Measurements from ENCODE around the gene BPIFB6. TPM values are rescaled to one million over a fixed set of nuclear protein-coding genes. Genes with fewer than 3 reads are reported as not detected.

The BPIFB6 gene
- total RNA-seq, 4 donors from 2014 or later: not detected

DNA sequence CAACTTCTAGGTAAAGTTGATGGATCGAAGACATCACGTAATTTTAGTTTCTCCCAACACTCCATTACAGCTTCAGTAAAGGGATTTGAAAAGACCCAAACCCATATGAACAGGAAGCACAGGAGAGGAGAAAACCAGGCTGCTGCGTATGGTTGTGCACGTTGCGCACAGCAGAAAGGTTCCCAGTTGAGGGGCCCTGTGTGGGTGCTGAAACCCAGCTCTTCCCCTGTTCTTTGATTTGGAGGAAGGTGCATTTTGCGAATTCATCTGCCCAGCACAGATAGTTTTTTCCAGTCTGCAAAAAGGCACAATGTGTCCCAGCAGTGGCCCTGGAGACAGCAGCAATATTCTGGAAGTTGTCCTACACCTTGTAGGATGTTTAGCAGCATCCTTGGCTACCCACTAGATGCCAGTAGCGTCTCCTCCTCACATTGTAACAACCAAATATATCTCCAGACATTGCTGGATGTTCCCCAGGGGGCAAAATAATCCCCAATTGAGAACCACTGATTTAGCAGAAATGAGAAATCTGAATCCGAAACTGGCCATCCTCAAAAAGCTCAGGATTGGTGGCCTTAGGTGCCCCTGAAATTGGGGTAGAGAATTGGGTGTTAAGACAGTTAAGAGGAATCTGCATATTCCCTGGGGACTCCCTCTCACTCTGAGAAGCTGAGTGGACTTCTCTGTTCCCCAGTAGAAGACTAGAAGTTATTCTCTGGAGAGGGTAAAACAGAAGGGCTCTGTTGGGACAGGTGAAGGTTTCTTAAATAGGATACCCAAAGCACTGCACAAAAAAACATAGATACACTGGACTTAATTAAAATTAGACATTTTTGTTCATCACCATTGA lies 39.4 kb upstream of the BPIFB6 start:
- TF ChIP-seq, protein P1, sequence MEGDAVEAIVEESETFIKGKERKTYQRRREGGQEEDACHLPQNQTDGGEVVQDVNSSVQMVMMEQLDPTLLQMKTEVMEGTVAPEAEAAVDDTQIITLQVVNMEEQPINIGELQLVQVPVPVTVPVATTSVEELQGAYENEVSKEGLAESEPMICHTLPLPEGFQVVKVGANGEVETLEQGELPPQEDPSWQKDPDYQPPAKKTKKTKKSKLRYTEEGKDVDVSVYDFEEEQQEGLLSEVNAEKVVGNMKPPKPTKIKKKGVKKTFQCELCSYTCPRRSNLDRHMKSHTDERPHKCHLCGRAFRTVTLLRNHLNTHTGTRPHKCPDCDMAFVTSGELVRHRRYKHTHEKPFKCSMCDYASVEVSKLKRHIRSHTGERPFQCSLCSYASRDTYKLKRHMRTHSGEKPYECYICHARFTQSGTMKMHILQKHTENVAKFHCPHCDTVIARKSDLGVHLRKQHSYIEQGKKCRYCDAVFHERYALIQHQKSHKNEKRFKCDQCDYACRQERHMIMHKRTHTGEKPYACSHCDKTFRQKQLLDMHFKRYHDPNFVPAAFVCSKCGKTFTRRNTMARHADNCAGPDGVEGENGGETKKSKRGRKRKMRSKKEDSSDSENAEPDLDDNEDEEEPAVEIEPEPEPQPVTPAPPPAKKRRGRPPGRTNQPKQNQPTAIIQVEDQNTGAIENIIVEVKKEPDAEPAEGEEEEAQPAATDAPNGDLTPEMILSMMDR (IDR thresholded peaks at IDR 0.05; ENCODE audit: low read depth): no peak

DNA sequence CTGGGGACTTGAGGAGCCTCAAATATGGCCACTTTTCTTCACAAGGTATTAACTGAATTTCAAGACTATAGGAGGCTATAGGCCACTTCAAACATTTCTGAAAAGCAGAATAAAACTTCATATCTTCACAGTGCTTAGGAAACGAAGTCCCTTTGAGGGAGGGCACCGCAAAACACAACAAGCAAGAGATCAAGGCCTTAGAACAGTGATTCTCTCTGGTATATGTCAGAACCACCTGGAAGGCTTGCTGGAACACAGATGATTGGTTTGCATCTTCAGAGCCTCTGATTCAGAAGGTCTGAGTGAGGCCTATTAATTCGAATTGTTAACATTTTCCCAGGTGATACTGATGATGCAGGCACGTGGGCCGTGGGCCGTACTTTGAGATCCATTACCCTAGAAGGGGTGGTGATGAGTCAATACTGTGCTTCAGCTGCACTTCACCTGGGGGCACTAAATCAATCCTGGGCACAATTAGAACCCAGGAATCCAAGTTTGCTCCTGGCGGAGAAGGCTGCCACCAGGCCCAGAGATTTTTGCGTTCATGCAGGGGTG lies 37.9 kb upstream of the BPIFB6 start:
- TF ChIP-seq, protein P1 (IDR thresholded peaks at IDR 0.05; ENCODE audit: low read depth): no peak

DNA sequence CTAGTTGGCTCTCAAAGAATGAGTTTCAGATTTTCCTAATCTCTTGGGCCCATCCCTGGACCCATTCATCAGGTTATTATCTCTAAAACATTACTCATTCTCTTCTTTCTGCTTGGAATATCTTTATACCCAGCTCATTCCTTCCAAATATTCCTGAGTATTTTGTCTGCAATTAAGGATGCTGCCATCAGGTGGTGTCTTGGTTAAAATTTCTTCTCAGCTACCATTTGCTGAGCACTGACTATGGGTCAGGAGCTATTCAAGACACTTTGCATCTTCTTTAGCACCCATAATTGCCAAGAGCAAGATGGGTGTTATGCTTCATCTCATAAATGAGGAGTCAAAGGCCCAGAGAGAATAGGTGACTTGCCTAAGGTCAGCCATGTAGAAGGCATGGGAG lies 35.6 kb upstream of the BPIFB6 start:
- TF ChIP-seq, protein P1 (IDR thresholded peaks at IDR 0.05; ENCODE audit: low read depth): no peak

DNA sequence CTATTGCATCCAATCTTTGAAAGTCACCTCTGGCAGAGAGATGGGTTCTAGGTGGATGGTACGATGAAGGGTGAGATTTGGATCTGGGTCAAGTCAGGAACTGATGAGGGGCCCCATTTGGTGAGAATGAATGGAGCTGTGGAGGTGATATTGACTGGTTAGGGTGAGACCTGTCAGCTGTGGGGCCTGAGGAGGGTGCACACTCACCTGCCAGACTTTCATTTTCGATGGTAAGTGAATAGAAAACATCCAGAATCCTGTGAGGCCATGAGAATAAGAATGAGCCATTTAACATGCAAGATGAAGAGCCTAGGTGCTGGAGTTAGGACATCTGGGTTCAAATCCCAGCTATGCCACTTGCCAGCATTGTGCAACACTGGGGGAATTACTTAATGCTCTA lies 34.0 kb upstream of the BPIFB6 start:
- TF ChIP-seq, protein P1 (IDR thresholded peaks at IDR 0.05; ENCODE audit: low read depth): no peak

DNA sequence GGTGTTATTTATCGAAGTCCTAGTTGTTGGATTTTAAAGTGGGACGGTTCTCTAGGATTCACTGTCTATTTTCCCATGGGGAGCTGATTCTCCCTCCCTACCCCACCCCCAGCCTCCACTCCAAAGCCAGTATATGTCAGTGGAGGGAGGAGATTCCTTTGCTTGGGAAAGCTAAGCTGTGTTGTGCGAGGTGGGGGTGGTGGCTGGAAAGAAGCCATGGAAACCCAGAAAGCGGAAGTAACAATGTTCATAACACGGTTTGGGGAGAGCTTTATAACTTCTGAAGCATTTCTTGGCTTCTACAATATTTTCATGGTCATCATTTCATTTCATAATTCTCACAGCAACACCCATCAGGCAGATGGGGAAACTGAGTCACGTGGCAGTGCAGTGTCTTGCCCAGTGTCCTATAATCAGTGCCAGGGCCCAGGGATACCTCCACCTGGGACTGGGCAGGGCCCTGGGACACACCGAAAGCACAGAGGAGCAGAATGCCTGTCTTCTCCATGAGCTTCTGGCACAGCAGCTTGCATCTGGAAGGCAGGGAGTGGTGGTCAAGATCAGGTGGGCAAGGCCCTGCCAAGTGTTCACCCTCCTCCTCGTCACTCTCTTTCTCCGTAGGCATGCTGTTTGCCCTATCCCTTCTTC lies 31.7 kb upstream of the BPIFB6 start:
- TF ChIP-seq, protein P1 (IDR thresholded peaks at IDR 0.05; ENCODE audit: low read depth): no peak

DNA sequence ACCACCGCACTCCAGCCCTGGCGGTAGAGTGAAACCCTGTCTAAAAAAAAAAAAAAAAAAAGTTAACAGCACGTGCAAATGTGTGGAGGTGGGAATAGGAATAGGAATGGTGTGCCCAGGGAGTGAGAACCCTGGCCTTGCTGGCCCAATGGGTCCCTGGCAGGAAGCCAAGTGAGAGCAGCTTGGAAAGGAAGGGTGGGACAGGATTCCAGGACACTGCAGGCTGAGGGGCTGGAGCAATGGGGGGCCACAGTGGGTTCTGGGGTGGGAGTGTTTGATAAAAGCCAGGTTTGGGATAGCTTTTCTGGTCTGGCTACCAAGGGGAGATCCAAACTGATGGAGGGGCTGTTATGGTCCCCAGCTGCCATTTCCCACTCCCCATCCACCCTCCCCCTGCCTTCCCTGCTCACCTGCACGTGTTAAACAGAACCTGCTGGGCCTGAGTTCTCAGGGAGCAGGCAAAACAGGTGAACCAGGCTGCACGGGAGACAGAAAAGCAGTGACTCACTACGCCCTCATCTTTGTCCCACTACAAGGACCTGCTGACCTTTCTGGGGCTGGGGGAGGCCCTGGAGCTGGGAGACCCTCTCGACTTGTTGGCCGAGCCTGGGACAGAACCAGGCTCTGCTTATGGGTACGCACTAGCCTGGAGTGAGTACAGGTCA lies 30.5 kb upstream of the BPIFB6 start:
- TF ChIP-seq, protein P1 (IDR thresholded peaks at IDR 0.05; ENCODE audit: low read depth): no peak
